GM21619 (cell line): ENCODE data around the gene SLC34A3.

Source experiments
- ATAC-seq: cut with Tn5 transposase; IDR thresholded peaks from one replicate; pipeline ENCODE4 v1.9.1; 2021; ENCODE audit not compliant: unreplicated experiment

Gene SLC34A3

DNA sequence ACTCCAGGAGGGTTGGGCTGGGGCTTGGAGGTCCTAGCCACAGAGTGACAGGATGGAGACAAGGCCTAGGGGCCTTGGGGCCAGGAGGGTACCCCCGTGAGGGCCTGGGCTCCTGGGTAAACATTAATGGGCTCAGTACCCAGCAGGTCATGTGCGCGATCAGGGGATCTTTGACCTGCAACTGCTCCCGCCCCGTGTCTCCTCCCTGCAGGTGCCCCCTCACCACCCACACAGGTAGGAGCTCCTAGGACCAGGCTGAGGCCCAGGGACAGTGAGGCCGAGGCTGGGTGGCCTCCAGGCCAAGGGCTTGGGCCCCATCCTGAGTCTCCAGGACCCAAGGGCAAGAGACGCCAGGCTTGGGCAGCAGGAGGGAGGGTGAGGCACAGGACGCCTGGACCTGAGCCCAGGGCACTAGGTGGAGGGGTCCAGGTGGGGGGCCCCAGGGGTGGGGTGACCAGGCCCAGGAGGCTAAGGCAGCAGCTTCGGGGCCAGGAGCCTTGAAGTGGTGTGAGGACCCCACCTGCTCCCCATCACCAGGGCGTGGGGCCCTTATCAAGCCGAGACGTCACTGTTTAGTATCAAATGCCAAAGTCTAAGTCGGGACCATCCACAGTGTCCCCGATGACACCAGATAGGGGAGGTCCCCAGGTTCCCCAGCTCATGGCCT is at the start of gene SLC34A3:
Gene SLC34A3, plus strand, starts transcription at position 197 of the 667 bp plus-strand sequence. CDS start 802 bp downstream, outside the sequence.
- ATAC-seq, result no peak

DNA sequence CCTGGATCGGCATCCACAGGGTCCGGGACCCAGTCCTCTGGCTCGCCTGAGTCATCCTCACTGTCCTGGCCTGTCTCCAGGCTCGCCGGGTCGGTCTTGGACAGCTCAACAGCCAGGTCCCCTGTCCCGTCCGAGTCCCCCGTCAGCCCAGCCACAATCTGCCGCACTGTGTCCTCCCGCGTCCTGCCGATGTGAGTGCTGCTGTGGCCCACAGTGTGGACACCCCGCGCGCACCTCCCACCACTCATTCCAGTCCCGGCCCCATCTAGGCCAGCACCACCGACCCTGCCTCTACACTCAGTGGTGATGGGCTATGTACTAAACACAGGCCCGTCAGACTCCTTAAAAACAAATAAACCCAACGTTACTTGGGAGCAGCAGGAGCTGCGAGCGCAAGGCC is 49.0 kb upstream of the SLC34A3 start:
- no peak for ATAC-seq

DNA sequence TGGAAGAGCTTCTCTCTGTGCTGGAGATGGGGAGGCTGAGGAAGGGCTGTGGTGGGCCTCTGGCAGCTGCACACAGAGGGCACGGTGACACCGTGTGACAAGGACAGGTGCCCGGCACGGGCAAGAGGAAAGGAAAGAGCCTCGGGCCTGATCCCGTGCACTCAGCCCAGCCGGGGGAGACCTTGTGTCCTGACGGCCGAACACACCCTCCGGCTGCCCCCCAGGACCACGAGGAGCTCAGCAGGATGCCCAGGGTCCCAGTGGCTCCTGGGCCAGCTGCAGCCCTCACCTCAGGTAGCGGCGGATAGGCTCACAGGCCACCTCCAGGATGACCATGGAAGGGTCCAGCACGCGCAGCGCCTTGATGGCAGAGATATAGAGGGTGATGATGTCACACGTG is 47.9 kb upstream of the SLC34A3 start:
- no peak for ATAC-seq

DNA sequence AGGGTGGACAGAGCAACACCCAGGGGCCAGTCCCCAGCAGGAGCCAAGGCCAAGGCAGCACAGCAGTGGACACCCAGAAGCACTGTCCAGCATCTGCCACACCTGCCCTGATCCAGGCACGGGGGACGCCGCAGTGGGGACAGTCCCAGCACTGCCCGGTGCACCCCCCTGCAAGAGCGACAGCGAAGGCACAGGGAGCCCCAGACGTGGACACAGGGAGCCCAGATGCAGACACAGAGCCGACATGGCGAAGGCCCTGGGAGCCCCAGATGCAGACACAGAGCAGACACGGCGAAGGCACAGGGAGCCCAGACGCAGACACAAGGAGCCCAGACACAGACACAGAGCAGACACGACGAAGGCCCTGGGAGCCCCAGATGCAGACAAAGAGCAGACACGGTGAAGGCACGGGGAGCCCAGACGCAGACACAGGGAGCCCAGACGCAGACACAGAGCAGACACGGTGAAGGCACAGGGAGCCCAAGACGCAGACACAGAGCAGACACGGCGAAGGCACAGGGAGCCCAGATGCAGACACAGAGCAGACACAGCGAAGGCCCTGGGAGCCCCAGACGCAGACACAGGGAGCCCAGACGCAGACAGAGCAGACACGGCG is 46.6 kb upstream of the SLC34A3 start:
- ATAC-seq, result no peak

DNA sequence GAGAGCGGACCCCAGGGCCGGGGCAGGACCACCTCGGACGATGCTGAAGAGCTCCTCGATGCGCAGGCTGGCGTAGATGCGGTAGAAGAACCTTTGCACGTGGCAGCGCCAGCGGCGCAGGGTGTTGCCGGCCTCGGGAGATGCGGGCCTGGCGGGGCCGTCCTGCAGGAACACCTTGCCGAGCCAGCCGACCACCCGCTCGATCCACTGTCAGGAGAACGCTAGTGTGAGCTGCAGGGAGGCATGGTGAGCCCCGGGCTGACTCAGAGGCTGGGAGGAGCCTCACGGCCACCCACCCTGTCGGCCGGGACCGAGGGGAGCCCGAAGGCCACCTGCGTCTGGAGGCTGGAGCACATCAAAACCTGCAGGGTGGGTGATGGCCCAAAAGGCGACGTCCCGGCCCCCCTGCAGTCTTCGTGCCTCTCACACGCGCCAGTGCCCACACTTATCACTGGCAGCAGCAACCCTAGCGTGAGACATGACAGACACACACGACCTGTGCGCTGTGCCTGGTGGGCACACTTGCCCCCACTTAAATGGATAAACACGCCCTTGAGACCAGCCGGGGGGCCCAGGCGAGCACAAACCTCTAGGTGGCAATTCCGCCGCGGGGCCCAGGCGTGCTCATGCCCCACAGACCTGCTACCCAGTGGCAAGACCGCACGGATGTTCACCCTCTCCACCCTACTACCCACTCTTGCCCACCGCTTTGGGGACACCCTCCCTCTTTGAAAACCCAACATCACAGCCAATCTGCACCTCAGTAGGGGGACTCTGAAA is 45.6 kb upstream of the SLC34A3 start:
- no peak for ATAC-seq

DNA sequence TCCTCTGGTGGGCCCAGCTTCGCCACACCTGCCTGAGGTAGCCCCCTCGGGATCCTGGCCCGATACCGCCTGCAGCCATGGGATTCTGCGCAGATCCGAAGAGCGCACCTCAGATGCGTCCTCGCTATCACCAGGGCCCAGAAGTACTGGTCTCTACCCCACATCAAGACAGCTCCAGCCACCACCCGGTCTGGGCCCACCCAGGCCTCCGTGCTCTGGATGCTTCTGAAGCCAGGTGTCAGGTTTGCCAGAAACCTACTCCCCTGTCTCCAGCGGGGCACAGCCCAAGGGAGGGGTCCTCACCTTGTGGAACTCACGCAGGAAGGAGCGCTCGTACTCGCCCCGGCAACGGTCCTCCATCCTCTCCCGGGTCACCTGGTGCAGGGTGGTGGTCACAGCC is 44.8 kb upstream of the SLC34A3 start:
- ATAC-seq, result no peak

DNA sequence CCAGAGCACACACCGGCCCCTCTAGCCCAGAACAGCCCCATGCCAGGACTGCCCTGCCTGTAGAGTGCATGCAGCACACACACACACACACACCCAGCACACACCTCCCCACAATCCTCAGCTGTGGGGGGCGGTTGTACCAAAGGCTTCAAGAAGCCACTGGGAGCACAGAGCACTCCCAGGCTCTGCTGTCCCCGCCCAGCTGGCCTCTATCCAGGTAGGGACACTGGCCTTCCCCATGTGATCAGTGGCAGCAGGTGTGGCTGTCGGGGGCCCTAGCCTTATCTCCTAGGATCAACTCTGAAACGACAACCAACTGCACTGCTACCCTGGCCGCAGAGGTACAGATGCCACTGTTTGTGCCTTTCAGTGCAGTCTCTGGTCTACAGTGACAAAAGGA is 44.3 kb upstream of the SLC34A3 start:
- no peak for ATAC-seq

DNA sequence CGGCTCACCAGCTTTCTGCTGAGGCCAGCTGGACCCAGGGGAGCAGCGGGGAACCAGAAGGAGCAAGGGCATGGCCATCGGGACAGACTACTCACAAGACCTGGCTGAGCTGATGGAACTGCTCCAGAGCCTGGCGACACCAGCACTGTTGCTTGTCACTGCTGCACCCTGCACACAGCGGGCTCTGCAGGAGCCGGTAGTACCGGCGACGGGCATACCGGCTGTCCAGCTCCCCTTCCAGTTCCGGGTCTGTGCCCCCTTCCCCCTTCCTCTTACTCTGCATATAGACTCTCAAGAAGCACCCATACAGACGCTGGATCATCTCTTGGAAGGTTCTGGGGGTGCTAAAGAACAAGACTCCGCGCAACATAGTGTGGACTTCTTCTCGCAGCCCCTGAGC is 43.3 kb upstream of the SLC34A3 start:
- no peak for ATAC-seq

DNA sequence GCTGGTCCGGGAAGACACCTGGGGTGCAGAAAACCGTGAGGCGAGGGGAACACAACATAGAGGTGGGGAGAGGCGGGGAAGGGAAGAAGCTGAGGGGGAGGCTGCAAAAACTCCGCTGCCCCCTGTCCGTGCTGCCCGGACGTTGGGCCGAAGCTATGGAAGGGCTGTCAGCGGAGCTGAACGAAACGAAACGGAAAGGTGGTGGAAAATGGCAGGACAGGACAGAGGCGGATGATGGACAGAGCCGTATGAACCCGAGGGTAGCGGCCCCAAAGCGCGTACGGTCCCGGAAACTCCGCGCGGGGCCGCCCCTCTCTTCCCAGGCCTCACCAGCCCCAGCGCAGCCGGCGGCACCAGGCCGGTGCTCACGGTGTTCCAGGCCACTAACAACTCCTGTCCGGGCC is 42.6 kb upstream of the SLC34A3 start:
- no peak for ATAC-seq

DNA sequence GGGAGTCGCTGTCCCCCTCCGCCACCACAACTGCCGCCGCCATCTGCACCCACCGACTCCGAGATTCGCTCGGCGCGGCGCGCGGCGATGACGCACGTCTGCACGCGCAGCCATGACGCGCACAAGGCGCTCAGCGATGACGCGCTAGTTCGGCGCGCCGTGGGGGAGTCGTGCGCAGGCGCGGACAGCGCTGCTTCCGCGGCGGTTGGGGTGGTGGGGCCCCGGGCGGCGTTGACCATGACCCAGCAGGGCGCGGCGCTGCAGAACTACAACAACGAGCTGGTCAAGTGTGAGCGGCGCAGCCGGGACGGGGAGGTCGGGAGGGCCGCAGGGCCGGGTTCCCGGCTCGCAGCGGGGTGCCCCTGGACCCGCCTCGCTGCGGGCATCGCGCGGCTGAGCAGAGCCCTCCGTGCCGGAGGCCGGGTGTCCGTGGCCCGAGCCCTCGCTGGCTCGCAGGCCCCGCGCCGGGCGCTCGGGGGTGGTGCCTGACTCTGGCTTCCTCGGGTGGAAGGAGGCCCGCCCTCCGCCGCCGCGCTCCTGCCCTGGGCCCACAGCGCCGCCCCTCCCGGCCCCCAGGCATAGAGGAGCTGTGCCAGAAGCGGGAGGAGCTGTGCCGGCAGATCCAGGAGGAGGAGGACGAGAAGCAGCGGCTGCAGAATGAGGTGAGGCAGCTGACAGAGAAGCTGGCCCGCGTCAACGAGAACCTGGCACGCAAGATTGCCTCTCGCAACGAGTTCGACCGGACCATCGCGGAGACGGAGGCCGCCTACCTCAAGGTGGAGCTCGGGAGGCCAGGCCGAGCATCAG is 42.0 kb upstream of the SLC34A3 start, which contains the start of the genes ANAPC2 and SSNA1:
Gene ANAPC2, minus strand, starts transcription at position 71 of the 807 bp plus-strand sequence. Its CDS starts 28 bp downstream, at position 43.
Gene SSNA1, plus strand, starts transcription at position 187 of the 807 bp plus-strand sequence. Its CDS starts 51 bp downstream, at position 238.
- peak; percentile 66 for ATAC-seq

DNA sequence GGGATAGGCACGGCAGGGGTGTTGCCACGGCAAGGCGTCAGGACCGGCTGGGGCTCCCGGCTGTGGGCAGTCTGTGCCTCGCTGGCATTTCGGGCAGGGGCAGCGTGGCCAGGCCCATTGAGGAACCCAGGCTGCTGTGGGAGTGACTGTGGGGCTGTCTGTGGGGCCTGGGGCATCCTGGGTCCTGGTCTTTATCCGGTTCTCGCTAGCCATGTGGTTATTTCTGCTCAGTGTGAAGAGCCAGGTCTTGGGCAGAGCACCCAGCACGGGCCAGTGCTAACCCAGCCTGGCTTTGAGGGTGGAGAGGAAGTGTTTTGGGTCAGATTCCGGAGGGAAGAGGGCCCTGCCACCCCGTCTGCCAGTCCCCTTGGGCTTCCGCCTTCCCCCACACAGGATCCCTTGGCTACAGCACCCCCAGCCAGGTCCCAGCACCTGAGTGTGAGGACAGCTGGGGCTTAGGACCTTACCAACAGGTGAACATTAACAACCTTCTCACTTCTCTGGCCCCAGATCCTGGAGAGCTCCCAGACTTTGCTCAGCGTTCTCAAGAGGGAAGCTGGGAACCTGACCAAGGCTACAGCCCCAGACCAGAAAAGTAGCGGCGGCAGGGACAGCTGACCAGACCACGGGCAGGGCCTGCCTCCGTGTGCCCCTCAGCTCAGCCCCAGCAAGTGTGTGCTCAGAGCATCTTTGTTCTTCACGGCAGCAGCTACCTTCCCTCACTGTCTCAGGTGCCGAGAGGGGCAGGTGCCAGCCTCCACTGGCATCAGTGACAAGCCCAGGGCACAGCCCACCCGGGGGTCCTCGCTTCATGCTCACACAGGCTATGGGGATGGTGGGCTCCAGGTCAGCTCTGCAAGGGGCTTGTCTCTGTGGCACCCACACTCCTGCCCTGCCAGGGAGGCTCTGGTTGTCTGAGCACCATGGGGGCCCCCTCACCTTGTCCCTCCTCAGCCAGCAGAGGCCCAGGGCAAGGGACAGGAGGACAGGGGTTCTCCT is 41.1 kb upstream of the SLC34A3 start:
- ATAC-seq, result no peak

DNA sequence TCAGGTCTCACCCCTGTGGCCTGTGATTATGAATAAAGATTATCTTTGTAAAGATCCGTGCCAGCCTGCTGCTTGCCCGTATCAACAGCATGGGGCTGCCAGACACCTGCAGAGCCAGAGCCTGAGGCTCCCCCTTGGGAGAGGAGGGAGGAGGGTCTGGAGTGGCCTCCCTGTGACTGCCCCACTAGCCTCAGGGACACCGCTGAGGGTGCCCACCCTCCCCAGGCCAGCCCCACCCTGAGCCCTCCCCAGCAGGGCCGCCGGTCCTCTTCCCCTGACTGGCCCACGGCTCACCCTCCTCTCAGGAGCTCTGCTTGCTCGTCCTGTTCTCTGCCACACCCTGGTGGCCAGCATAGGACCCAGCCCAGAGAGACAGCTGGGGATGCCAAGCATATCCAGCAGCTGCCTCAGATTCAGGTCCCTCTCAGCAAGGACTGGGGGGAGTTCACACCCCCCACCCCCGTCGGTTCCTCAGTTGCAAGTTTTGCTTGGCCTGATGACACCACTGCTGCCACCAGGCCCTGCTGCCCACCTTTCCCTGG is 40.3 kb upstream of the SLC34A3 start:
- ATAC-seq, result no peak

DNA sequence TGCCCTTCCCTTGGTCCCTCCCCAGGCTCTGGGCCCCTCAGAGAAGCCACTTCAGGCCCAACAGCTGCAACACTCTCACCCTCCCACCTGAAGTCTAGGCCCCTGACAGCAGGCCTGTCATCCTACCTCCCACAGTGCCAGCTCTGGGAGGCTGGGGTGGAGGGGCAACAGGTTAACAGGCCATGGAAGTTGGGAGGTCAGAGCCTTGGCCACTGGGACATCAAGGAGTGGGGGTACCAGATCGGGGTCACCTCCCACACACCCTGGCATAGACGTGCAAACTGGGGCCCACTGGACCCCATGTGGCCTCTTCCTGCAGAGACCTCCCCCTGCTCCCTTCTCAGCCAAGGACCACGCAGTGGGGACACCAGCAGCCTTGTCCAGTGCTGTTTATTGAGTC is 39.5 kb upstream of the SLC34A3 start:
- ATAC-seq, result no peak

DNA sequence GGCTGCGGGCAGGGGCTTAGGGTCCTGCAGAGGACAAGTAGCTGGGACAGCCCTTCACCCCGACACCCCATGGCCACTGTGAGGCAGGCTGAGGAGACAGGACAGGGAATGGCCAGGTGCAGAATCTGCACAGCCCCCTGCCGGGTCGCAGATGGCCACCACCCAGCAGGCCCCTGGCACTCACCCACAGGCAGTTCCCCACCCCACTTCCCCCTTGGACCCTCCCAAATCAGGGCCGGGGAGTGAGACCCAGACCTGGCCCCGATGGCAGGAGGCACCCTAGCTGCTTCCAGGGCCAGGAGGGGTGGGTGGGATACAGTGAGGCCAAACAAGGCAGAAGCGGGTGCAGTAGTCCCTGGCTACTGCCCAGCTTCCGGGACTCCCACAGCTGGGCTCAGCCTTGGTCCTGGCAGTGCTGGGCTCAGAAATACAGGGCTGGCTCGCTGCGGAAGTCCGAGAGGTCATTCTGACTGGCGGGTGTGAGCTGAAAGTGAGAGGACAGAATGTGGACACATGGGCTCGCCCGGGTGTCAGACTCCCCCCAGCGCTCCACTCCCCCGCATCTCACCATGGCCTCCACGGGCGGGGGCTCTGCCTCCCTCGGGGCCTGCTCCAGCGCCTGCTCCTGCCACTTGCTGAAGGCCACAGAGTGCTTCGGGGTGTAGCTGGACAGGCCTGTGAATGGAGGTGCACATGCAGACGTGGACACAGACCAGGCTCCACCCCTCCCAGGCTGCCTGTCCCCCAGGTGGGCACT is 38.8 kb upstream of the SLC34A3 start:
- ATAC-seq, result no peak

DNA sequence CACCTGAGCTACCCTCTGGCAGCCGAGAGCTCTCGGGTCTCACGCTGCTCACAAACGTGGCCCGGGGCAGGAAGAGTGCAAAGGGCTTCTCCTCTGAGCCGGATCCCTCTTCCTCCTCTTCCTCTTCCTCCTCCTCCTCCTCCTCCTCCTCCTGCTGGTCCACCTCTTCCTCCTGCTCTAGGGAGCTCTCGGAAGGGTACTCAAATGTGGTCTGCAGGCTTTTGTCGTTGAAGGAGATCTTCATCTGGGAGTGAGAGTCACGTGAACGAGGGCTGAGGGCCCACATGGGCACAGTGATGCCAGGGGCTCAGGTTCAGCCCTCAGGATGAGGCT is 38.3 kb upstream of the SLC34A3 start:
- ATAC-seq, result no peak

DNA sequence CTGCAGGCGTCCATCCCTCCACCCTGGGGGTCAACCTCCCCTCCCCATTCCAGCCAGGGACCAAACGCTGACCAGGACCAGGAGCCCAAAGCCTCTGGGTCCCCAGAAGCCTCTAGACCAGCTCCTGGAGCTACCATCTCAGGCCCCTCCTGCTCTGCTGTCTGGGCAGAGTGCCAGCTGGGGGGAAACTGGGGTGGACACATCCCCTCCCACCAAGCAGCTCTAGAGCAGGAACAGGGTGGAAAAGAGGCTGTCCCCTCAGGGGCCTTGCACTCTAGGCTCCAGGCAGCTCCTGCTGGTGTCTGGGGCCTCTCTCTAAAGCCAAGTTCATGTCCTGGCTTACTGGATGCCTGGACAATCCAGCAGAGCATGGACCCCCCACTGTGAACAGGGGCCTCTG is 37.8 kb upstream of the SLC34A3 start:
- no peak for ATAC-seq

DNA sequence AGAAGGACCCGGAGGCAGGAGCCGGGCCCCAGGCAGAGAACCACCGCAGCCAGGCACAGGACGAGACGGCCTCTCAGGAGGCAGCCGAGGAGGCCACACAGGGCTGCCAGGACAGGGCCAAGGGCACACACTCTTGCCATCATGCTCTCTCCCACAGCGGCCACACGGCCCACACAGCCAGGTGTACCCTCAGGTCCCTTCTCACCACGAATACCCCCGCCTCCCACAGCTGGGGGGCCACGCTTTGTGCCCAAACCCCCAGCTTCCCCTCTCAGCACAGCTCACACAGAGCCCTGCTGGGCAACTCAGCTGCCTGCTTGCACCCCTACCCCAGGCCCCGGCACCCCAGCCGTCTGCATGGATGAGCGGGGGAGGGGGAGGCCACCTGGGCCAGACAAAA is 36.9 kb upstream of the SLC34A3 start:
- no peak for ATAC-seq

DNA sequence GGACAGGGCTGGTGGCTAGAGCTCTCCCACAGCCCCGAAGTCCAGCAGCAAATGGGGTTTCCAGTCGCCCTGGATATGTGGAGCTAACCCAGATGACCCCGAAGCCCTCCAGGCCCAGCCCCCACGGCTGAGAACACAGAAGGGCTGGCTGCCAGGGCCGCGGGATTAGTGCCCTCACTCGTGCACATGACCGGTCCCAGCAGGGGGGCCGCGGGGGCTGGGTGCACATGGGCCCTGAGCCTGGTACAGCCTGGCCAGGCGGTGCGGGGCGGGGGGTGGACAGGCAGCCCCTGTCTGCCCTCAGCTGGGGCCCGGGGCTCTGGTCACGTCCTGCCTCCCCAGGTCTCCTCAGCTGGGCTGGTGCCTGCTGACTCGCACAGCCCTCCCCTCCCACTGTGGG is 36.3 kb upstream of the SLC34A3 start:
- ATAC-seq, result no peak

DNA sequence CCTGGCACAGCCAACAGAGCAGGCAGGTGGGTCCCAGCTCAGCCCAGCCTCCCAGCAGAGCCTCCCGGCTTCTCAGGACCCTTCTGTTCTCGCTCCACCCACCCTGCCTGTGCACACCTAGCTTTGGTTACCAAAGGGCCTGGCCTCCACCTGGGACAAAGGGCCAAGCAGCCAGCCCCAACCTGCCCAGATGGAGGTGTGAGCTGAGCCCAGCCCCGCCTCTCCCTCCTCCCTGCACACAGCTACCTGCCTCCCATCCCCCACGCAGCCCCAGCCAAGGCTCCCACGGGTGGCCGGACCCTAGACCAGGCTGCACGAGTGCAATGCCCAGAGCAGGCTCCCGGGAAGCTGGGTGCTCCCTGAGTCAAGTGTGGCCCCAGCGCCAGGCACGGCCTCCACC is 35.8 kb upstream of the SLC34A3 start:
- ATAC-seq, result no peak
